Measurements from ENCODE around the gene OR2V1.
"Not testable (repeated sequence)": the region's sequence is repeated elsewhere in the genome, so short reads cannot be mapped to it uniquely, and the experiment has no call there.

OR2V1 gene

DNA sequence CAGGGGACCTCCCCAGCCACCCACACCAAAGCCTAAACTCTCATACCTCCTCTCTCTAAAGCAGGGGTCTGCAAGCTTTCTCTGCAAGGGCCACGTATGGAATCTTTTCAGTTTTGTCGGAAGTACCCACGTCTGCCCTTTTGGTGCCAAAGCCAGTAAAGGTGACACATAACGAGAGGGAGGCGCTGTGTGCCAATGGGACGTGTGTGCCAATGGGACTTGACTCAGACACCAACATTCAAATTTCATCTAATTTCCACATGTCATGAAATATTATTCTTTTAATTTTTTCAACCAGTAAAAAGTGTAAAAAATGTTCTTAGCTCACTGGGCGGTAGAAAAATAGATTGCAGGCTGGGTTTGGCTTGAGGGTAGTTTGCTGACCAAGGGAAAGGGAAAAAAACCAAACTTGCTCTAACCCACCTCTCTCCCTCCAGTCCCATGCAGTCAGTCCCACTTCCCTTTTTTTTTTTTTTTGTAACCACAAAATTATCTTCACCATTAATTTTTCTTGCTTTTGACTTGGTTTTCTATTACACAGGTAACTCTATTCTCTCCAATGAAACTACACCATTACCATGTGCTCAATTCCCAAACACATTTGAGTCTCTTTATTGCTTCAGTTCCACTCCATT lies 25.5 kb downstream of the OR2V1 start:
- no peak for DNase-seq

DNA sequence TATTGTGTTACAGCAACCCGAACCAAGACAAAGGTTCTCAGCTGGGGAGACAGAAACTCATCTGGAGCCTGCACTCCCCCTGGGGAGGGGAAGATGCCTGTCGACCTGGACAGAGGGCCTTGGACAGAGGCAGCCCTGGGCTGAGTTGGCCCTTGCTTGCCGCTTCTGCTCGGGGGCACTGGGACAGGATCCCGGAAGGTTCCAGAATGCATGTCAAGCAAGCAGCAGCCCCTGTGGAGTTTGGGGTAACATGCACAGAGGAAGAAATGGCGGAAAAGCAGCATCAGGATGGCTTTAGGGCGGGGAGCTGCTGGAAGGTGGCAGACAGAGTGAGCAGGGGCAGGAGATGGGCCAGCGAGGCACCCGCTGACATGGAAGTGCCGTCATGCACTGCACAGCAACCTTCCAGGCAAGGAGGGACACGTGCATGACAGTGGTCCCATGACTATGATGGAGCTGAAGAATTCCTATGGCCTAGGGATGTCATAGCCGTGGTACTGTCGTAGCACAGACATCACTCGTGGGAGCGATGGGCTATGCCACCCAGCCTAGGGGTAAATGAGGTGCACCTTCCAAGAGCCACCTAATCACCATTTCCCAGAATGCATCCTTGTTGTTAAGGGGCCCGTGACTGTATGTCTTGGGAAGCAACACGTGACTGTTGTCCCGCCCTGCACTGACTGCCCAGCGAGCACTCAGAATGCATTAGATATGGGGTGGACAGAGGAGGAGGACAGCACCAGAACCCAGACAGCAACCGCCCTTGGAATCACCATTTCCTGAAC lies 26.2 kb downstream of the OR2V1 start:
- DNase-seq, result not testable (repeated sequence)

DNA sequence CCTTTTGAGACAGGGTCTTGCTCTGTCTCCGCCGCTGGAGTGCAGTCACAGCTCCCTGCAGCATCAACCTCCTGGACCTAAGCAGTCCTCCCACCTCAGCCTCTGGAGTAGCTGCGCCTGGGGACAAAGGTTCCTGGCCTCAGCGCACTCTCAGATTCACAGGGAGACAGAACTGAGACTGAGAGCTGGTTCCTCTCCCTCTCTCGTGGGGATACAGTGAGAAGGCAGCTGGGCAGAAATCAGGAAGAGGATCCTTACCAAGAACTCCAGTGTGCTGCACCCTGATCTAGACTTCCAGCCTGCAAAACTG lies 26.8 kb downstream of the OR2V1 start:
- not testable (repeated sequence) for DNase-seq

DNA sequence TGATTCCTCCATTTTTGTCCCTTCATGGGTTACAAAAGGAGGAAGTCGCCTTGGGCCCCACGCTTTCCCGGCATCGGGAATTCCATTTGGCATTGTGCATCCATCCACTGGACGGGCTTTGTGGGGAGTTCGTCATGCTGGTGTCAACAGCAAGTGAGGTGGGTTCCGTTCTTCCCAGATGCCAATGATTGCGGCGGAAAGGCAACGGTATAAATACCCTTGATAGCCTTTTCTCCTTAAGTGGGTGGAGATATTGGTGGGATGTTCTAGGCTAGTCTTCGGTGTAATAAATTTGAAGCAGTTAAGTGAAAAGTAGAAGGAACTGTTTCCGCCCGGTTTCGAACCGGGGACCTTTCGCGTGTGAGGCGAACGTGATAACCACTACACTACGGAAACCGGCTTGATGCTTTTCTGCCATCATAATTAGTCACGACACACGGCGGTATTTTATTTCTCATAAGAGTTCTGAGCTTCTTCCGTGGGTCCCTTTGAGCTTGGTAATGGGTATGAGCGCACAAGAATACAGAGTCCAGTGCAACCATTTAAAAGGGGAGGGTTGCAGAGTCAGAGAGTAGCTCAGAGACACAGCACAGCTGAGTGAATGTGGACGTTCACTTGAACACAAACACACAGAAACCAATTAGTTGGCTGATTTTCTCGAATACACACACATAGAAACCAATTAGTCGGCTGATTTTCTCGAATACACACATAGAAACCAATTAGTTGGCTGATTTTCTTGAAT lies 28.9 kb downstream of the OR2V1 start:
- DNase-seq, result not testable (repeated sequence)

DNA sequence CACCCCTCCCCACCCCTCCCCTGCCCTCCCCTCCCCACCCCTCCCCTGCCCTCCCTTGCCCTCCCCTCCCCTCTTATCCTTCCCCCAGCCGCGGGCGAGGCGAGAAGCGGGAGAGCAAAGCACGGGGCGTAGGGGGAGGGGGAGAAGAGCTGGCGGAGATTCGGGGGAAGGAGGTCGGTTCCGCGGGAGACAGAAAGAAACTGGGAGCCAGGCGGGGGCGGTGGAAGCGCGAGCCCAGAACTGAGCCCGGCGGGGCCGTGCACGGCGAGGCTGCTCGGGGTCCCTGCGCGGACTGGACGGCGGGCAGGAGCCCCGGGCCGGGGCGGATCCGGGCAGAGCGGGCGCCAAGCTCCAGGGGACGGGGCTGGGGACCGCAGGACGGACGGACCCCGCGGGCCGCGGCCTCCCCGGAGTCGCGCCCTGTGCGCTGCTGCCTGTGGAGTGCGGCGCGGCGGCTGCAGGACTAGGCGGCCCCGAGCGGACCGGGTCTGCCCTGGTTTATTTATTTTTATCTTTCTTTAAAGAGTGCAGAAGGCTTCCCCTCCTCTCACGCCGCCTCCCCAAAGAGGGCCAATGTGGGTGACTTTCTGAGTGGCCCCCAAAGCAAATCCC lies 29.8 kb downstream of the OR2V1 start:
- not testable (repeated sequence) for DNase-seq

DNA sequence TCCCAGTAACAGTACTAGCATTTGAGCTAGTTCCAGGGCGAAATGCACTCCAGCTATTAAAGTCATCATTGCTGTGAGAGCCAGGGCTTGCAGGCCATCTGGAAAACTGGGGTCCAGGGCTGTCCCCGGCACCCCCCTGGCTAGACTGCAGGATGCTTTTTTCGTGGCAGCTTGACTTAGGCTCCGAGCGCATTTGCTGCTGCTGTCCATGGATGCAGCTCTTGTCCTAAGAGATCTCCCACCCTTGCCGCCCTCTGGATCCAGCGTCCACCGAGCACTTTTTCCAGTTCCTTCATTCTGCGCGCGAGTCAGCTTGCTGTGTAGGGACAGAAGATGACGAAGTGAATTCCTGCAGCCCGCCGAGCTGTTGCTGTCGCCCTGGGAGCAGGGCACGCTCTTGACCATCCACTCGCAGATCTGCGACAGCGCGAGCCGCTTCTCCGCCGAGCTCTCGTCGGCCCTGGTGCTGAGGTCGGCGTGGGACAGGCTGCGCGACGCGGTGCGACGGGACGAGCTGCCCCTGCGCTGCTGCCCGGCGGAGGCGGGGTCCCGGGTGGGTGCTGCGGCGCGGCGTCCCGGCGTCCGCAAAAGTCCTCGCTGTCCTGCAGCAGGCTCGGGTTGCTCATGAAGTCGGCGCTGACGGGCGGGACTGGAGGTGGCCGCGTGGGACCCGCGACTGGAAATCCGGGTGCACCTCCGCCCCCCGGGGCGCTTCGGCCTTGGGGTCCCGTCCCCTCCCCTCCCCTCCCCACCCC lies 30.7 kb downstream of the OR2V1 start:
- no peak for DNase-seq

DNA sequence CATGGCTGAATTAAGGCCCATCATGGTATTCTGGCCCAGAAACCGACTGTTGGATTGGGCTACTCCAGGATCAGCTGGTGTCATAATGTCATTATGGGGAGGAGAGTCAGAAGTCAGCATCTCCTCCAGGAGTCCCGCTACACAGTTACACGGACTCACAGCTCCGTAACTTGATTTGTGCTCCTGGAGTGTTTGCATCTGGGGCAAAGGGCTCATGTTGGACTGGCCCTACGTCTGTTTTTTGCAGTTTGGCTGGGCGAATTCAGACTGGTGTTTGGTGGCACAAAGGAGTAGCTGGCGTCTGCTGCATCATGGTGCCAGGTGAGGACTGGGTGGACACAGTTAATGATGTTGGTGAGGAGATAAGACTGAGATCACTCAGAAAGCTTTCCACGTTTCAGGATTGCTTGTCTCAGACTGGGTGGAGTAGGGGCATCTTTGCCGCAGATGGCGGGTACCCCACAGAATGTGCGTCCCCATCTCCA lies 31.3 kb downstream of the OR2V1 start:
- DNase-seq, result no peak

DNA sequence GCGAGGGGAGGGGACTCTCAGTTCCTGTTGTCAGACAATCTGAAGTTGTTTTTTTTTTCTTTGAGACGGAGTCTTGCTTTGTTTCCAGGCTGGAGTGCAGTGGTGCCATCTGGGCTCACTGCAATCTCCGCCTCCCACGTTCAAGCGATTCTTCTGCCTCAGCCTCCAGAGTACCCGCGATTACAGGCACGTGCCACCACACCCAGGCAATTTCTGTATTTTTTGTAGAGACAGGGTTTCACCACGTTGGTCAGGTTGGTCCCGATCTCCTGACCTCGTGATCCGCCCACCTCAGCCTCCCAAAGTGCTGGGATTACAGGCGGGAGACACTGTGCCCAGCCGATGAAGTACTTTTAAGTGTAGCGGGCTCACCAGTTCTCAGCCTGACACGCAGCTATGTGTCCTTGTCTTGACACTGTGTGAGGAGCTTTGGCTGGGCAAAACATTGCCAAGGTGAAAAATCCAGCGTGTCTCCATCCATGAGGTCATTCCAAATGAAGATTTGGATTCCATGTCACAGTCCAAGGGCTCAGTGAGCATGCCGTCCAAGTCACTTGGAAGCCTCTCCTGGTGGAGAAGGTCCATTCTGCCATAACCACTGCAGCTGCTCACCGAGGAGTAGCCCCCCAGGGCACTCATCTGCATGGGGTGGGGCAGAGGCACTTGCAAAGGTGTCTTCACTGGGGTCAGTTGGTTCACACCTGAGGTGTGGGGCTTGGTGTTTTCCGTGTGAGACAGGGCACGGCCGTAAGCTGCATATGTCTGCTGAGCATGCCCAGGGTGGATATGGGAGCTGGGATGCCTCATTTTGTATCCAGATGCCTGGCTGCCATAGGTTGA lies 32.0 kb downstream of the OR2V1 start:
- DNase-seq, result no peak

DNA sequence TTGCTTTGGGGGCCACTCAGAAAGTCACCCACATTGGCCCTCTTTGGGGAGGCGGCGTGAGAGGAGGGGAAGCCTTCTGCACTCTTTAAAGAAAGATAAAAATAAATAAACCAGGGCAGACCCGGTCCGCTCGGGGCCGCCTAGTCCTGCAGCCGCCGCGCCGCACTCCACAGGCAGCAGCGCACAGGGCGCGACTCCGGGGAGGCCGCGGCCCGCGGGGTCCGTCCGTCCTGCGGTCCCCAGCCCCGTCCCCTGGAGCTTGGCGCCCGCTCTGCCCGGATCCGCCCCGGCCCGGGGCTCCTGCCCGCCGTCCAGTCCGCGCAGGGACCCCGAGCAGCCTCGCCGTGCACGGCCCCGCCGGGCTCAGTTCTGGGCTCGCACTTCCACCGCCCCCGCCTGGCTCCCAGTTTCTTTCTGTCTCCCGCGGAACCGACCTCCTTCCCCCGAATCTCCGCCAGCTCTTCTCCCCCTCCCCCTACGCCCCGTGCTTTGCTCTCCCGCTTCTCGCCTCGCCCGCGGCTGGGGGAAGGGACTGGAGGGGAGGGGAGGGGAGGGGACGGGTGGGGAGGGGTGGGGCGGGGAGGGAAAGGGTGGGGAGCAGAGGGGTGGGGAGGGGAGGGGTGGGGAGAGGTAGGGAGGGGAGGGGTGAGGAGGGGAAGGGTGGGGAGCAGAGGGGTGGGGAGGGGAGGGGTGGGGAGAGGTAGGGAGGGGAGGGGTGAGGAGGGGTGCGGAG lies 33.0 kb downstream of the OR2V1 start:
- DNase-seq, result not testable (repeated sequence)

DNA sequence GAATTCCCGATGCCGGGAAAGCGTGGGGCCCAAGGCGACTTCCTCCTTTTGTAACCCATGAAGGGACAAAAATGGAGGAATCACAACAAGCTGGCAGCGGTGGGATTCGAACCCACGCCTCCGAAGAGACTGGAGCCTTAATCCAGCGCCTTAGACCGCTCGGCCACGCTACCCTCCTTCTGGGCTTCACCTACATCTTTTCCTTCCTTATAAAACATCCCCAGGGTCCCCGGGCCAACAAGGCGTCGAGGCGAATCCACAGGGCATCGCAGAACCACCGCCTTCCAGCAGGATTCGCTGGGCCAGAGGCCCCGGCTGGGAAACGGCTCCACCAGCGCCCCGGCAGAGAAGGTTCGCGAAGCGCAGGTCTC lies 33.6 kb downstream of the OR2V1 start:
- DNase-seq, result not testable (repeated sequence)

DNA sequence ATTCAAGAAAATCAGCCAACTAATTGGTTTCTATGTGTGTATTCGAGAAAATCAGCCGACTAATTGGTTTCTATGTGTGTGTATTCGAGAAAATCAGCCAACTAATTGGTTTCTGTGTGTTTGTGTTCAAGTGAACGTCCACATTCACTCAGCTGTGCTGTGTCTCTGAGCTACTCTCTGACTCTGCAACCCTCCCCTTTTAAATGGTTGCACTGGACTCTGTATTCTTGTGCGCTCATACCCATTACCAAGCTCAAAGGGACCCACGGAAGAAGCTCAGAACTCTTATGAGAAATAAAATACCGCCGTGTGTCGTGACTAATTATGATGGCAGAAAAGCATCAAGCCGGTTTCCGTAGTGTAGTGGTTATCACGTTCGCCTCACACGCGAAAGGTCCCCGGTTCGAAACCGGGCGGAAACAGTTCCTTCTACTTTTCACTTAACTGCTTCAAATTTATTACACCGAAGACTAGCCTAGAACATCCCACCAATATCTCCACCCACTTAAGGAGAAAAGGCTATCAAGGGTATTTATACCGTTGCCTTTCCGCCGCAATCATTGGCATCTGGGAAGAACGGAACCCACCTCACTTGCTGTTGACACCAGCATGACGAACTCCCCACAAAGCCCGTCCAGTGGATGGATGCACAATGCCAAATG lies 34.1 kb downstream of the OR2V1 start:
- DNase-seq, result not testable (repeated sequence)

DNA sequence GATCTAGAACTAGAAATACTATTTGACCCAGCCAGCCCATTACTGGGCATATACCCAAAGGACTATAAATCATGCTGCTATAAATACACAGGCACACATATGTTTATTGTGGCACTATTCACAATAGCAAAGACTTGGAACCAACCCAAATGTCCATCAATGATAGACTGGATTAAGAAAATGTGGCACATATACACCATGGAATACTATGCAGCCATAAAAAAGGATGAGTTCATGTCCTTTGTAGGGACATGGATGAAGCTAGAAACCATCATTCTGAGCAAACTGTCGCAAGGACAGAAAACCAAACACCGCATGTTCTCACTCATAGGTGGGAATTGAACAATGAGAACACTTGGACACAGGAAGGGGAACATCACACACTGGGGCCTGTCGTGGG lies 35.8 kb downstream of the OR2V1 start:
- not testable (repeated sequence) for DNase-seq

DNA sequence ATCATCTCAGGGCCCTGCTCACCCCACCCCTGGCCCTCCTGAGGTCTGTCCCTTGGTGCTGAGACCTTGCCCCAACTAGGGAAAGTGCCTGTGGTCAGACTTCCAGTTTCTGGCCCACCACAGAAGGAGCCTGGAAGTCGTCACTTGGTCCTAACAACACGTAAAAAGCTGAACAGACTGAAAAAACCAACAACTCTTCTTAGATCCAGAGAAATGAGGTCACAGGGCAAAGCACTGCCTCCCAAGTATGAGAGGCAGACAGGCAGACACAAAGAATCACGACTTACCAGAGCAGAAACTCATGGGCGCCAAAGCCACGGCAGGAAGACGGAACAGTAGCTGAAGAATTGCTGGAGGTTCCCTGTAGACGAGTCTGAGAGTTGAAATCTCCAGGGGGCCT lies 38.5 kb downstream of the OR2V1 start:
- DNase-seq, result no peak

DNA sequence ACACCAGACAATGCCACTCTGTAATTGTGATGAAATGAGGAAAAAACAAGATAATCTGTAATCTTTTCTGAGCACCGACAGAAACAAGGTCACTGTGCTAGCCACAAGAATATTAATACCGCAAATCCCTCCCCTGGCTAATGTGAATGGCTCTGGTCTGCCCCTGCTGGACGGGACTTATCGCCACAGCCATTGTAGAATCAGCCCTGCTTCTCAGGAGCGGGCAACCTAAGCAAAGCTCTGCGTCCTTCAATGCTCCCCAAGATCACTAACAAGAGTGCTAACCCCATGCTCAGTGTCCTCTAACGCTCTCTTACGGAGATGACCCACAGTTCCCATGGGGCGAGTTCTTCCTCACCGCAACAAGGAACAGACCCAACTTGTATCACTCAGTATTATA lies 42.7 kb downstream of the OR2V1 start:
- no peak for DNase-seq

DNA sequence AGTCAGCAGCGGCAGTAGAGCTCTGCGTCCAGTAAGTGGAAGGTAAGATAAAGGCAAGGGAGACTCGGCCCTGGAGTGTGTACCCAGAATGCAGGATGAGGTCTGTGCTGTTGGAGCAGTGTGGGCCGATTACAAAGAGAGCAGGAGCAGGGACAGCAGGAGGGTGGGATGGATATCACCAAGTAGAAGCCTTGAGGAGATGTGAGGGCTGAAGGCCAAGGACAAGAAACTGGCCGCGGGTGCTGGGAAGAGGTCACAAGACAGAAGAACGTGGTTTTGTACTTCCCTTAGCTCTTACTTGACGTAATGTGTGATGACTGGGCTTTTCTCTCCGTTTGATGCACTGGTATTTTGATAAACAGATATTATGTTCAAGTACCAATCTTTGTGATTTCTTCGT lies 43.7 kb downstream of the OR2V1 start:
- DNase-seq, result no peak

DNA sequence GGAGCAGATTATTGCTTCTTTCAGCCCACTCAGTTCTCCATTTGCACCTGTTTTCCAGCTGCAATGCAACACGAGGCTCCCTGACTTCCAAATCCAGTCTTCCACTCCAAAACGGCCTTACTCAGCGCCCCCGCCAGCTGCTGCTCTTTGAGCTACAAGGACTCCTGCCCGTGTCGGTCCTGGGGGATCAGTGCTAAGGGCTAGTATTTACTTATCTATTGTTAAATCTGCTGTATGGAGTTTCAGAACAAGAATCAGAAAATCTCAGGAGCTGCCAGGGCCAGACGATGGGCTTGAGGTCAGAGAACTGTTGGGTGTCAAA lies 44.1 kb downstream of the OR2V1 start:
- DNase-seq, result no peak

DNA sequence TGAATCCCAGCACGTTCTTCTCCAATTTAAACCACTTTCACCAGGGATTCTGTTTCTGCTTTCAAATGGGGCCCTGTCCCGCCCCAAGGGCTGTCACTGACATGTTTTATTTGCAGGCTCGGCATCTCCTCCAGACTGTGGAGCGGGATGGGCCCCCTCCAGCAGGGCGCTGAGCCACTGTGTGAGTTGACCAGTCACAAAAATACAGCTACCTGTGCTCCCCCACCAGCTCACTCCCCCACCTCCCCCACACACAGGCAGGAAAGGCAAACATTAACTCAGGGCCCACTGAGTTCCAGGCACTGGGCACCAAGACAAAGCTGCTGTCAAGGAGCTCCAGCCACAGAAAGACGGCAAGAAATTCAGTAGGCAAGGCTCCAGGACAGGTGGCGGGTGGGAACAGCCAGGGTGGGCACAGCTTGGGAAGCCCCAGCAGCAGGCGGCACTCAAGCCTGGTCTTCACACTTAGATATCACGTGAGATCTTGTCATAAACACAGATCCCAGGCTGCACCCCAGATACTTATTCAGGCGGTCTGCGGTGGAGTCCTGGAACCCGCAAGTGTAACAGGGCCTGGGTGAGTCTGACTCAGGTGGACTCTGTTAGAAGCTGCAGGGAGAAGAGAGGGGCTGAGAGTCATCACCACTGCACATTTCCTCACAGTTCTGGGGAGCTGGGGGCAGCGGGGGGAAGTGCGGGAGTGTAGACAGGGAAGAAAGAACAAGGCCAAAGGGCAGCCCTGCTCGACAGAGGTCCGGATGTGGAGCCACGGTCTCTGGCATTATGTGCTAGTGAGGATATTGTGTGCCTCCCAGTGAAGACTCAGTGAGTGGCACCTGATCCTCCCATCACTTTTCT lies 44.7 kb downstream of the OR2V1 start:
- DNase-seq, result no peak

DNA sequence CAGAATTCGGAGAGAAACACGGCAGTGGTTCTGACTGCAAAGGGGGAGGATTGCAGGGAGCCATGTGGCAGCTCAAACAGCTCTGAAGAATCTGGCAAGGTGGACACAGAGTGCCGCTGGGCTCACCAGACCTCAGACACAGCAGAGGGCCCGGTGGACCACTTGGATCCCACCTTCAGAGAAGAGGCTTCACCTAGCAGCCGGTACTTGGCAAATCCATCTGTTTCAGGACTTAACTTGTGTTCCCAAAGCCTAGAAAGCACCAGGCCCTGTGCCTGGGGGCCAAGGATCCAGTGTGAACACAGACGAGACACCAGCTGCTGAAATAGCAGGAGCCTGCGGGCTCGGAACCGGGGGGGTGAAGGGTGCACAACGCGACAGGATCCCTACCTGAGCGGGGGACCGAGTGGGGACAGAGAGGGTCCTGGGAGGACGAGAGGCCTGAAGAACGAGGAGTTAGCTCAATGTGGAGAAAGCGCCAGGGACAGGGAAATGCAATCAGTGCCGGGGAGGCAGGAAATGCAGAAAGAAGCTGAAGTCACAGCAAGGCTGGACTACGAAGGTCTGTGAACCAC lies 46.3 kb downstream of the OR2V1 start:
- DNase-seq, result no peak

Data from amygdala (tissue), 56 donors.